GM18519 (cell line): ENCODE data around the gene BAMBI.
A peak's percentile ranks its signal among the peaks of the same experiment; 100 is the strongest.
"Not testable (repeated sequence)": the region's sequence is repeated elsewhere in the genome, so short reads cannot be mapped to it uniquely, and the experiment has no call there.

Source experiments
- ATAC-seq: cut with Tn5 transposase; IDR thresholded peaks from one replicate; pipeline ENCODE4 v1.9.1; 2021; ENCODE audit warnings: mild to moderate bottlenecking, moderate library complexity; ENCODE audit not compliant: unreplicated experiment, low FRiP score

Gene BAMBI

GRCh38 chr10:28676968-28677887 lies at the start of gene BAMBI:
Gene BAMBI (plus strand): TSS chr10:28677521. CDS start chr10:28677898, 377 bp downstream.
- ATAC-seq = peak; percentile 92

GRCh38 chr10:28628184-28628893 lies 49.0 kb upstream of the BAMBI start:
- ATAC-seq = no peak

GRCh38 chr10:28631896-28632583 lies 45.3 kb upstream of the BAMBI start:
- ATAC-seq = no peak

GRCh38 chr10:28632584-28632945 lies 44.8 kb upstream of the BAMBI start:
- no peak for ATAC-seq

GRCh38 chr10:28633750-28634149 lies 43.6 kb upstream of the BAMBI start:
- ATAC-seq = no peak

- no peak for ATAC-seq
Observed at GRCh38 chr10:28637346-28637745, 40.0 kb upstream of the BAMBI start.

- no peak for ATAC-seq
Observed at GRCh38 chr10:28638392-28638791, 38.9 kb upstream of the BAMBI start.

- ATAC-seq = no peak
Observed at GRCh38 chr10:28640551-28640950, 36.8 kb upstream of the BAMBI start.

GRCh38 chr10:28644647-28645046 lies 32.7 kb upstream of the BAMBI start:
- no peak for ATAC-seq

GRCh38 chr10:28652106-28652505 lies 25.2 kb upstream of the BAMBI start:
- no peak for ATAC-seq

GRCh38 chr10:28652703-28653102 lies 24.6 kb upstream of the BAMBI start:
- no peak for ATAC-seq

- ATAC-seq = not testable (repeated sequence)
Observed at GRCh38 chr10:28658824-28659223, 18.5 kb upstream of the BAMBI start.

GRCh38 chr10:28661035-28661434 lies 16.3 kb upstream of the BAMBI start:
- no peak for ATAC-seq

- ATAC-seq = peak; percentile 82
Observed at GRCh38 chr10:28663576-28664368, 13.5 kb upstream of the BAMBI start.

GRCh38 chr10:28664369-28664740 lies 13.0 kb upstream of the BAMBI start:
- no peak for ATAC-seq

- ATAC-seq = no peak
Observed at GRCh38 chr10:28666751-28667467, 10.4 kb upstream of the BAMBI start.

- no peak for ATAC-seq
Observed at GRCh38 chr10:28668363-28669226, 8.7 kb upstream of the BAMBI start.

GRCh38 chr10:28669227-28670173 lies 7.8 kb upstream of the BAMBI start:
- no peak for ATAC-seq
